NB4 (cell line): ENCODE measurements around the gene RPTOR.

Source experiments
- CTCF ChIP-seq: IDR thresholded peaks from one replicate; pipeline ENCODE4 v1.5.1; 2012; ENCODE audit warnings: low read depth, low read length
- MYC ChIP-seq: IDR thresholded peaks from 2 replicates; pipeline ENCODE4 v1.6.1; 2011; ENCODE audit warnings: low read depth, low read length
- POLR2A ChIP-seq: IDR thresholded peaks from 2 replicates; pipeline ENCODE4 v1.6.1; 2011; ENCODE audit warnings: mild to moderate bottlenecking; ENCODE audit not compliant: insufficient read length; ENCODE audit errors: extremely low read depth

- TF ChIP-seq POLR2A (no peak), CTCF (no peak), MYC (no peak)
Observed at GRCh38 chr17:80839970-80840369, 295.3 kb downstream of the RPTOR start.
